PC-3 (cell line): ENCODE data around the gene MAGI1.

ENCODE experiments used
- EZH2 ChIP-seq: fragments of 300-600 bp; sonication (generic); IDR thresholded peaks from one replicate; pipeline ENCODE4 v1.6.1; 2017; ENCODE audit warnings: antibody characterized with exemption, mild to moderate bottlenecking, low read length; ENCODE audit not compliant: unreplicated experiment
- TF ChIP-seq, protein P1 (sequence below): fragments of 300-600 bp; sonication (generic); conservative IDR thresholded peaks from 2 replicates; pipeline ENCODE4 v1.5.1; 2017; ENCODE audit warnings: antibody characterized with exemption, low read depth, mild to moderate bottlenecking, low read length

DNA sequence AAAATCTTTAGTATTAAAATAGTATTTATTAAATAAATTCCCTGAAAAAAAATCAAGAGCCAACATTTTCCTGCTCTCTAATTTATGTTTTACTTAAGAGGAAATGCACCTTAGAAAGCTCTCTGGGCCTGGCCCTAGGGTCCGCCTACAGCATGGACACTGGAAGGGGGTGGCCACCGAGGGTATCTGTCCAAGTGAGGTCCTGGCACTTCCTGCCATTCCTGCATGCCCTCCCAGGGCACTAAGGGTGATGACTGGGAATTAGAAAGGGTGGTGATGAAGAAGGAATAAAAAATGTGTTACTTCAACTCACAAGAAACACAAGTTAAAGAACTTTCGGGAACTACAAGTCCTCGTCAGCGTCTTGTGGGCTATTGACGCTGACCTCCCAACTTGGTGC, 92.8 kb downstream of the MAGI1 start:
- TF ChIP-seq, protein P1, sequence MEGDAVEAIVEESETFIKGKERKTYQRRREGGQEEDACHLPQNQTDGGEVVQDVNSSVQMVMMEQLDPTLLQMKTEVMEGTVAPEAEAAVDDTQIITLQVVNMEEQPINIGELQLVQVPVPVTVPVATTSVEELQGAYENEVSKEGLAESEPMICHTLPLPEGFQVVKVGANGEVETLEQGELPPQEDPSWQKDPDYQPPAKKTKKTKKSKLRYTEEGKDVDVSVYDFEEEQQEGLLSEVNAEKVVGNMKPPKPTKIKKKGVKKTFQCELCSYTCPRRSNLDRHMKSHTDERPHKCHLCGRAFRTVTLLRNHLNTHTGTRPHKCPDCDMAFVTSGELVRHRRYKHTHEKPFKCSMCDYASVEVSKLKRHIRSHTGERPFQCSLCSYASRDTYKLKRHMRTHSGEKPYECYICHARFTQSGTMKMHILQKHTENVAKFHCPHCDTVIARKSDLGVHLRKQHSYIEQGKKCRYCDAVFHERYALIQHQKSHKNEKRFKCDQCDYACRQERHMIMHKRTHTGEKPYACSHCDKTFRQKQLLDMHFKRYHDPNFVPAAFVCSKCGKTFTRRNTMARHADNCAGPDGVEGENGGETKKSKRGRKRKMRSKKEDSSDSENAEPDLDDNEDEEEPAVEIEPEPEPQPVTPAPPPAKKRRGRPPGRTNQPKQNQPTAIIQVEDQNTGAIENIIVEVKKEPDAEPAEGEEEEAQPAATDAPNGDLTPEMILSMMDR, result no peak
- TF ChIP-seq EZH2, result no peak
